GM12874 (cell line): ENCODE data around the gene FOXD3.

Experiments
- TF ChIP-seq, protein P1 (sequence below): IDR thresholded peaks from 2 replicates; pipeline ENCODE4 v1.5.1; 2011; ENCODE audit warnings: low read depth, mild to moderate bottlenecking, control low read depth, low read length, moderate library complexity; ENCODE audit not compliant: insufficient read depth

The FOXD3 gene

DNA sequence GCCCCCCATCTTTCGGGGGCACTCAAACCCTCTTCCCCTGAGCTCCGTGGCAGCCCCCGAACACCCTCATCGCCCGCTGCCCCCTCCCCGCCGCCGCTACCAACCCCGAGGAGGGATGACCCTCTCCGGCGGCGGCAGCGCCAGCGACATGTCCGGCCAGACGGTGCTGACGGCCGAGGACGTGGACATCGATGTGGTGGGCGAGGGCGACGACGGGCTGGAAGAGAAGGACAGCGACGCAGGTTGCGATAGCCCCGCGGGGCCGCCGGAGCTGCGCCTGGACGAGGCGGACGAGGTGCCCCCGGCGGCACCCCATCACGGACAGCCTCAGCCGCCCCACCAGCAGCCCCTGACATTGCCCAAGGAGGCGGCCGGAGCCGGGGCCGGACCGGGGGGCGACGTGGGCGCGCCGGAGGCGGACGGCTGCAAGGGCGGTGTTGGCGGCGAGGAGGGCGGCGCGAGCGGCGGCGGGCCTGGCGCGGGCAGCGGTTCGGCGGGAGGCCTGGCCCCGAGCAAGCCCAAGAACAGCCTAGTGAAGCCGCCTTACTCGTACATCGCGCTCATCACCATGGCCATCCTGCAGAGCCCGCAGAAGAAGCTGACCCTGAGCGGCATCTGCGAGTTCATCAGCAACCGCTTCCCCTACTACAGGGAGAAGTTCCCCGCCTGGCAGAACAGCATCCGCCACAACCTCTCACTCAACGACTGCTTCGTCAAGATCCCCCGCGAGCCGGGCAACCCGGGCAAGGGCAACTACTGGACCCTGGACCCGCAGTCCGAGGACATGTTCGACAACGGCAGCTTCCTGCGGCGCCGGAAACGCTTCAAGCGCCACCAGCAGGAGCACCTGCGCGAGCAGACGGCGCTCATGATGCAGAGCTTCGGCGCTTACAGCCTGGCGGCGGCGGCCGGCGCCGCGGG, 837 bp downstream of the FOXD3 start:
- TF ChIP-seq, protein P1, sequence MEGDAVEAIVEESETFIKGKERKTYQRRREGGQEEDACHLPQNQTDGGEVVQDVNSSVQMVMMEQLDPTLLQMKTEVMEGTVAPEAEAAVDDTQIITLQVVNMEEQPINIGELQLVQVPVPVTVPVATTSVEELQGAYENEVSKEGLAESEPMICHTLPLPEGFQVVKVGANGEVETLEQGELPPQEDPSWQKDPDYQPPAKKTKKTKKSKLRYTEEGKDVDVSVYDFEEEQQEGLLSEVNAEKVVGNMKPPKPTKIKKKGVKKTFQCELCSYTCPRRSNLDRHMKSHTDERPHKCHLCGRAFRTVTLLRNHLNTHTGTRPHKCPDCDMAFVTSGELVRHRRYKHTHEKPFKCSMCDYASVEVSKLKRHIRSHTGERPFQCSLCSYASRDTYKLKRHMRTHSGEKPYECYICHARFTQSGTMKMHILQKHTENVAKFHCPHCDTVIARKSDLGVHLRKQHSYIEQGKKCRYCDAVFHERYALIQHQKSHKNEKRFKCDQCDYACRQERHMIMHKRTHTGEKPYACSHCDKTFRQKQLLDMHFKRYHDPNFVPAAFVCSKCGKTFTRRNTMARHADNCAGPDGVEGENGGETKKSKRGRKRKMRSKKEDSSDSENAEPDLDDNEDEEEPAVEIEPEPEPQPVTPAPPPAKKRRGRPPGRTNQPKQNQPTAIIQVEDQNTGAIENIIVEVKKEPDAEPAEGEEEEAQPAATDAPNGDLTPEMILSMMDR = no peak

DNA sequence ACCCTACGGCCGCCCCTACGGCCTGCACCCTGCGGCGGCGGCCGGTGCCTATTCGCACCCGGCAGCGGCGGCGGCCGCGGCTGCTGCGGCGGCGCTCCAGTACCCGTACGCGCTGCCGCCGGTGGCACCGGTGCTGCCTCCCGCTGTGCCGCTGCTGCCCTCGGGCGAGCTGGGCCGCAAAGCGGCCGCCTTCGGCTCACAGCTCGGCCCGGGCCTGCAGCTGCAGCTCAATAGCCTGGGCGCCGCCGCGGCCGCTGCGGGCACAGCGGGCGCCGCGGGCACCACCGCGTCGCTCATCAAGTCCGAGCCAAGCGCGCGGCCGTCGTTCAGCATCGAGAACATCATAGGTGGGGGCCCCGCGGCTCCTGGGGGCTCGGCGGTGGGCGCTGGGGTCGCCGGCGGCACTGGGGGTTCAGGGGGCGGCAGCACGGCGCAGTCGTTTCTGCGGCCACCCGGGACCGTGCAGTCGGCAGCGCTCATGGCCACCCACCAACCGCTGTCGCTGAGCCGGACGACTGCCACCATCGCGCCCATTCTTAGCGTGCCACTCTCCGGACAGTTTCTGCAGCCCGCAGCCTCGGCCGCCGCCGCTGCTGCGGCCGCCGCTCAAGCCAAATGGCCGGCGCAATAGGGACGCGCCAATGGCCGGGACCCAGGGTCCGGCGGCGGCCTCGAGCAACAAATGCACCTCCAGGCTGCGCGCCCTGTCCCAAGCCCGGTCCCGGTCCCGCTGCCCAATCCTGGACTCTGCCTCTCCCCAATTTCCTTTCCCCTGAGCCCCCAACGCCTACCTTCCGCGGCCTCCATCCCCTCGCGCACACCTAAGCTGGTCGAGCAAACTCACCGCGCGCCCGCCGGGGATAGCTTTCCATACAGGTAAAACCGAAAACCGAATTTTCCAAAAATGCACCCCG, 1.8 kb downstream of the FOXD3 start:
- TF ChIP-seq, protein P1 = no peak

DNA sequence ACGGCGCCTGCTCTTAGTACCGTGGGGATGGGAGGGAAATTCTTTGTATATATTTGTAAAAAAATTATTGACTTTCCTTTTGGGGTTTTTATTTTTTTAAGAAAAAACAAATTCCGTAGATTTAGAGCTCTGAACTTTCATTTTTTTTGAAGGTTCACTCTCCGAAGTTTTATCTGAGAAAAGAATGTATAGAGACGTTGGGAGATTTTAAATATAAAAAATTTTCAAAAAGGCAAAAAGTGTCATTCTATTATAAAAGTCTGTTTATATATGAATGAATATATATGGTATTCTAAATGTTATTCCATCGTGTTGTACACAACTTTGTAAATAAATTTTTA, 2.4 kb downstream of the FOXD3 start:
- TF ChIP-seq, protein P1 = no peak

DNA sequence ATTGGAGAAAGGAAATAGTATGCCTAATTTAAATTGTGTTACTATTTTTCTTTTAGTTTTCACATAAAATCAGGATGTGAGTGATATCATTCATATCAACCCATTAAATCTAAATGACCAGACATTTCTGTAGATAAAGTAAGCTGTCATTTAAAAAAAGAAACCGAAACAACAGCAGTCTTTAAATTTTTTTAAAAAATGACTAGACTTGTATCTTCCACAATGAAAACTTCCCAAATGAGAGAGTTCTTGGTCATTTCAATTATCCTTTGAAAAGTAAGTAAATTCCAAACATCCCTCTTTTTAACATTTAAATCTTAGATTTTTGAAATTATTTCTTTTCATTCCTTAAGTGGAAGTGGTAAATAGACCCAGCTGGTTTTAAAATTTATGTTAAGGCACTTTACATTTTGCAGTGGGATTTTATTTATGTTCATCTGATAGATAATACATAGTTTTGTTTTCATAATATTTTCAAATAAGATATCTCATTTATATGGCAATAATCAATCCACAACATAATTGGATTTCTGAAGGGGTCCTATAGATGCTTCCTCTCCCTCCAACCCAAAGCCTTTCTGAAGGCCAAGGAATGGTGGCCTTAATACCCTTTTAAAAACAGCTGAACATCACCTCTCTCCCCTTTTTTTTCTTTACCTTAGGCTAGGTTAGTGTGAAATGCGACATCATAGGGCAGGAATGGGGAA, 3.1 kb downstream of the FOXD3 start:
- TF ChIP-seq, protein P1 = no peak

DNA sequence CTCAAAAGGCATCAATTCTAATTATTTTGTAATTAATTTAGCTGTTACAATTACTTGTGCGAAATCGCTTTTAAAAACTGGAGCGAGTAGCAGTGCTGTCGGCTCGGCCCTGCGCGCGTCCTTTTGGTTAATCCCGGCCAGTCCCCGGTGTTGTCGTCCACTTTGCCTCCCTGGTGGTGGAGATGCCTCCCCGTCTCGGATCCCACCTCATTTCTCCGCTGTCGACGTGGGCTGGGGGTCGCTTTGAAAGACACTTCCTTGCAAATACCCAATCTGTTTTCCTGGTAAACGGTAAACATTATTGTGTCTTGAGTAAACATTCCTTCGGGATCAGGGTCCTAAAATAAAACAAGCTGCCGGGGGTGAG, 3.7 kb downstream of the FOXD3 start:
- TF ChIP-seq, protein P1 = no peak

DNA sequence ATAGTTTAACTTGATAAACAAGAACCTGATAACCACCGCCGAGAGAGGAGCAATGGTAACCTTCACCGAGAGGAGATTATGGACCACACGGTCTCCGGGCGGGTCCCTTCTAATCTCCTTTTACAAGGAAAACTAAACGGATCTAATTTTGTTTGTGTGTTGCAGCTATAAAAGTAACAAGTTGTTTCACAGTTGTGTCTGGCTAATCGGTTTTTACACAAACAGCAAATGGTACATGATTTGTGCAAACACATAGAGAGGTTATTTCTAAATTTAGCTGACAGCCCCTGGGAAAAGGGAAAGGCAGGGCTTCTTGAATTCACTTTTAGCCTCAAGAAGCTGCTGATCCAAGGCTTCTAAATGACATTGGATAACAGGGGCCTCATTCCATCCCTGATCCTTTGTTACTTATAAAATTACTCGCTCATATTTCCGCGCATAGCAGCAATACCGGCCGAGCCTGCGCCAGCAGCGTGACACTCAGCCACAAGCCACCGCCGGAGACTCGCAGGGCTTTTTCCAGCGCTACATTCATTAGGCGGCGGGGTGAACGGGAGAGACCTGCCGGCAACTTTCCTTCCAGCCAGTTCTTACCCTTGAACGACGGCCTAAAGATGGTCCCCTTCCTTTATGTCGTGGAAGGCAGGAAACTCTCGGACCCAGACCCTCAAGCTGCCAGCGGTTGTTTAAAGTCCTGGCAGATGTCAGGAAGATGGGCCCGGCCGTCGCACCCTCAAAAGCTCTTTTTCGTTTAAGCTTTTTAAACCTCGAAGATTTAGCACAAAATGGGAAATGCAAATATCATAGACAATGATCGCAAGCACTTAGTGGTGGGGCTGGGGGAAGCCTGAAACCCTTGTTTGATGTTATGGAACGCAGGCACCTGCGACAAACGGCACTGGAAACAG, 4.4 kb downstream of the FOXD3 start:
- TF ChIP-seq, protein P1 = no peak
